ENCODE results near the gene CD177. TPM values are rescaled to one million over a fixed set of nuclear protein-coding genes. Genes with fewer than 3 reads are reported as not detected.
"Not testable (repeated sequence)": the region's sequence is repeated elsewhere in the genome, so short reads cannot be mapped to it uniquely, and the experiment has no call there.

The CD177 gene
- total RNA-seq, 1 donor from 2014 or later: not detected

- DNase-seq (ENCODE audit: low spot score); H3K36me3 Mint-ChIP-seq (ENCODE audit: low read depth); intact Hi-C loops (cut with micrococcal nuclease); H3K4me1 Mint-ChIP-seq (ENCODE audit: low read depth); H3K4me3 Mint-ChIP-seq; H3K27ac Mint-ChIP-seq; H3K27me3 Mint-ChIP-seq (ENCODE audit: insufficient read depth); H3K9me3 Mint-ChIP-seq: not testable (repeated sequence)
These were observed 15.4 kb downstream of the CD177 start for GRCh38 chr19:43368897-43369296.

GRCh38 chr19:43371909-43372308 lies 18.4 kb downstream of the CD177 start:
- H3K36me3 Mint-ChIP-seq (ENCODE audit: low read depth): no peaks in the 10 kb centered on the region
- H3K27ac Mint-ChIP-seq: no peak overlapping the region
- no peaks in the 10 kb centered on the region for H3K4me1 Mint-ChIP-seq (ENCODE audit: low read depth)
- H3K27me3 Mint-ChIP-seq (ENCODE audit: insufficient read depth): no peaks in the 10 kb centered on the region
- intact Hi-C loops (cut with micrococcal nuclease): no loop called here
- H3K9me3 Mint-ChIP-seq: no peaks in the 10 kb centered on the region
- no peak overlapping the region for H3K4me3 Mint-ChIP-seq
- no peak for DNase-seq (ENCODE audit: low spot score)

- Mint-ChIP-seq H3K9me3 (no peaks in the 10 kb centered on the region), H3K36me3 (ENCODE audit: low read depth) (no peaks in the 10 kb centered on the region), H3K4me1 (ENCODE audit: low read depth) (no peaks in the 10 kb centered on the region), H3K27me3 (ENCODE audit: insufficient read depth) (no peaks in the 10 kb centered on the region), H3K27ac (no peak overlapping the region), H3K4me3 (no peak overlapping the region)
- intact Hi-C loops (cut with micrococcal nuclease): no loop called here
- DNase-seq (ENCODE audit: low spot score): no peak
These were observed 19.0 kb downstream of the CD177 start for GRCh38 chr19:43372462-43372861.

- H3K36me3 Mint-ChIP-seq (ENCODE audit: low read depth); H3K27me3 Mint-ChIP-seq (ENCODE audit: insufficient read depth); DNase-seq (ENCODE audit: low spot score); H3K9me3 Mint-ChIP-seq; H3K4me1 Mint-ChIP-seq (ENCODE audit: low read depth); H3K27ac Mint-ChIP-seq; H3K4me3 Mint-ChIP-seq; intact Hi-C loops (cut with micrococcal nuclease): not testable (repeated sequence)
These were observed 24.1 kb downstream of the CD177 start for GRCh38 chr19:43377624-43378023.

- H3K27ac Mint-ChIP-seq: no peak overlapping the region
- no peaks in the 10 kb centered on the region for H3K9me3 Mint-ChIP-seq
- H3K27me3 Mint-ChIP-seq (ENCODE audit: insufficient read depth): peaks cover 3% of the 10 kb centered on the region
- intact Hi-C loops (cut with micrococcal nuclease): no loop called here
- no peak overlapping the region for H3K4me3 Mint-ChIP-seq
- H3K4me1 Mint-ChIP-seq (ENCODE audit: low read depth): no peaks in the 10 kb centered on the region
- no peak for DNase-seq (ENCODE audit: low spot score)
- no peaks in the 10 kb centered on the region for H3K36me3 Mint-ChIP-seq (ENCODE audit: low read depth)
These were observed 26.5 kb downstream of the CD177 start for GRCh38 chr19:43380008-43380407.

- intact Hi-C loops (cut with micrococcal nuclease): no loop called here
- no peaks in the 10 kb centered on the region for H3K36me3 Mint-ChIP-seq (ENCODE audit: low read depth)
- peaks cover 3% of the 10 kb centered on the region for H3K27me3 Mint-ChIP-seq (ENCODE audit: insufficient read depth)
- no peak overlapping the region for H3K4me3 Mint-ChIP-seq
- no peaks in the 10 kb centered on the region for H3K4me1 Mint-ChIP-seq (ENCODE audit: low read depth)
- DNase-seq (ENCODE audit: low spot score): no peak
- H3K9me3 Mint-ChIP-seq: peaks cover 2% of the 10 kb centered on the region
- H3K27ac Mint-ChIP-seq: no peak overlapping the region
These were observed 27.4 kb downstream of the CD177 start for GRCh38 chr19:43380771-43381386.

- H3K4me3 Mint-ChIP-seq; DNase-seq (ENCODE audit: low spot score); H3K4me1 Mint-ChIP-seq (ENCODE audit: low read depth): not testable (repeated sequence)
These were observed 29.2 kb downstream of the CD177 start for GRCh38 chr19:43382586-43383216.

GRCh38 chr19:43383254-43383653 lies 29.8 kb downstream of the CD177 start:
- H3K4me1 Mint-ChIP-seq (ENCODE audit: low read depth); H3K36me3 Mint-ChIP-seq (ENCODE audit: low read depth); H3K4me3 Mint-ChIP-seq; H3K27me3 Mint-ChIP-seq (ENCODE audit: insufficient read depth); intact Hi-C loops (cut with micrococcal nuclease); DNase-seq (ENCODE audit: low spot score); H3K9me3 Mint-ChIP-seq; H3K27ac Mint-ChIP-seq: not testable (repeated sequence)

More at GRCh38 chr19:43382586-43383216, 29.2 kb downstream of the CD177 start:
- H3K27me3 Mint-ChIP-seq (ENCODE audit: insufficient read depth); H3K36me3 Mint-ChIP-seq (ENCODE audit: low read depth); intact Hi-C loops (cut with micrococcal nuclease); H3K27ac Mint-ChIP-seq; H3K9me3 Mint-ChIP-seq: not testable (repeated sequence)

GRCh38 chr19:43383759-43384158 lies 30.3 kb downstream of the CD177 start:
- DNase-seq (ENCODE audit: low spot score); H3K4me1 Mint-ChIP-seq (ENCODE audit: low read depth); H3K36me3 Mint-ChIP-seq (ENCODE audit: low read depth); H3K9me3 Mint-ChIP-seq; H3K4me3 Mint-ChIP-seq; intact Hi-C loops (cut with micrococcal nuclease); H3K27ac Mint-ChIP-seq; H3K27me3 Mint-ChIP-seq (ENCODE audit: insufficient read depth): not testable (repeated sequence)

GRCh38 chr19:43390903-43391551 lies 37.5 kb downstream of the CD177 start:
- intact Hi-C loops (cut with micrococcal nuclease); DNase-seq (ENCODE audit: low spot score); H3K27me3 Mint-ChIP-seq (ENCODE audit: insufficient read depth): not testable (repeated sequence)

GRCh38 chr19:43391552-43391935 lies 38.1 kb downstream of the CD177 start:
- H3K27me3 Mint-ChIP-seq (ENCODE audit: insufficient read depth); H3K27ac Mint-ChIP-seq; DNase-seq (ENCODE audit: low spot score); H3K36me3 Mint-ChIP-seq (ENCODE audit: low read depth); intact Hi-C loops (cut with micrococcal nuclease); H3K4me1 Mint-ChIP-seq (ENCODE audit: low read depth); H3K9me3 Mint-ChIP-seq; H3K4me3 Mint-ChIP-seq: not testable (repeated sequence)

More at GRCh38 chr19:43390903-43391551, 37.5 kb downstream of the CD177 start:
- H3K9me3 Mint-ChIP-seq; H3K4me1 Mint-ChIP-seq (ENCODE audit: low read depth); H3K4me3 Mint-ChIP-seq; H3K27ac Mint-ChIP-seq; H3K36me3 Mint-ChIP-seq (ENCODE audit: low read depth): not testable (repeated sequence)

- H3K9me3 Mint-ChIP-seq; H3K27ac Mint-ChIP-seq; intact Hi-C loops (cut with micrococcal nuclease); H3K4me1 Mint-ChIP-seq (ENCODE audit: low read depth); H3K4me3 Mint-ChIP-seq; DNase-seq (ENCODE audit: low spot score); H3K27me3 Mint-ChIP-seq (ENCODE audit: insufficient read depth); H3K36me3 Mint-ChIP-seq (ENCODE audit: low read depth): not testable (repeated sequence)
These were observed 40.0 kb downstream of the CD177 start for GRCh38 chr19:43393501-43393900.

GRCh38 chr19:43395561-43395960 lies 42.1 kb downstream of the CD177 start:
- no peak for DNase-seq (ENCODE audit: low spot score)
- H3K4me3 Mint-ChIP-seq: no peak overlapping the region
- no peaks in the 10 kb centered on the region for H3K4me1 Mint-ChIP-seq (ENCODE audit: low read depth)
- no peaks in the 10 kb centered on the region for H3K9me3 Mint-ChIP-seq
- no peak overlapping the region for H3K27ac Mint-ChIP-seq
- H3K36me3 Mint-ChIP-seq (ENCODE audit: low read depth): no peaks in the 10 kb centered on the region
- peaks cover 2% of the 10 kb centered on the region for H3K27me3 Mint-ChIP-seq (ENCODE audit: insufficient read depth)
- intact Hi-C loops (cut with micrococcal nuclease): no loop called here

Measured in activated T-helper 1 cell treated with anti-CD3 and anti-CD28 coated beads, Interleukin-12 subunit alpha, Interleukin-12 subunit beta, Interleukin-2, Interleukin-4 antibody, amounts not matched to agents 30 ng/mL and 10 ng/mL and 1 ng/mL, durations not matched to agents 14 hours and 24 hours and 36 hours (primary cell).